ENCODE measurements around the gene PLA2G6.
"Not testable (repeated sequence)": the region's sequence is repeated elsewhere in the genome, so short reads cannot be mapped to it uniquely, and the experiment has no call there.

The PLA2G6 gene

GRCh38 chr22:38165922-38166593, 15.6 kb downstream of the PLA2G6 start:
- DNase-seq, result no peak

- no peak for DNase-seq
Measured at GRCh38 chr22:38164551-38164918, 17.1 kb downstream of the PLA2G6 start.

- no peak for DNase-seq
Measured at GRCh38 chr22:38163844-38164550, 17.6 kb downstream of the PLA2G6 start.

- no peak for DNase-seq
Measured at GRCh38 chr22:38162881-38163843, 18.5 kb downstream of the PLA2G6 start.

GRCh38 chr22:38155703-38156102, 25.9 kb downstream of the PLA2G6 start:
- DNase-seq, result no peak

- not testable (repeated sequence) for DNase-seq
Measured at GRCh38 chr22:38154563-38154915, 27.1 kb downstream of the PLA2G6 start.

DNA sequence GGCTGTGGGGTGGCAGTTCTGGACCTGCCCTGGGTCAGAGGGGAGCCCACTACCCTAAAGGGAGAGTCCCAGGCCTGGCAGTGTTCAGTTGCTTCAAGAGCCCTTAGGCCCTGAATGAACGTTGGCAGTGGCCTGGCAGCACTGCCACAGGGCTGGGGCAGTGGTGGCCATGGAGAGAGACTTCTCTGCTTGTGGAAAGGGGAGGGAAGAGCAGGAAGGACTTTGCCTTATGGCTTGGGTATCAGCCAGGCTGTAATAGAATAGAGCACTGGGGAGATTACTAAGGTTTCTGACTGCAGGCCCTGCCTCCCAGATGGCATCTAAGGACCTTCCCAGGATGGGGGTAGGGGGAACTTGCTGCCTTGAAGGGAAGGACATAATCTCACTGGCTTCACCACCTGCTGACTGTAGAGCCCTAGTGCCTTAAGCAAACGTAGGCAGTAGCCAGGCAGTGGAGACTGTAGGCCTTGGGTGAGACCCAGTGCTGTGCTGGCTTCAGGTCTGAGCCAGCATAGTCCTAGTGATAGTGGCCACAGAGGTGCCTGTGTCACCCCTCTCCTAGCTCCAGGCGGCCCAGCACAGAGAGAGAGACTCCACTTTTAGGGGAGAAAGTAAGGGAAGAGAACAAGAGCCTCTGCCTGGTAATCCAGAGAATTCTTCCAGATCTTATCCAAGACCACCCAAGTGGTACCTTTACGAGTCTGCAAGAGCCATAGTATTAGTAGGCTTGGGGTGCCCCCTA, 27.6 kb downstream of the PLA2G6 start:
- DNase-seq, result no peak

DNA sequence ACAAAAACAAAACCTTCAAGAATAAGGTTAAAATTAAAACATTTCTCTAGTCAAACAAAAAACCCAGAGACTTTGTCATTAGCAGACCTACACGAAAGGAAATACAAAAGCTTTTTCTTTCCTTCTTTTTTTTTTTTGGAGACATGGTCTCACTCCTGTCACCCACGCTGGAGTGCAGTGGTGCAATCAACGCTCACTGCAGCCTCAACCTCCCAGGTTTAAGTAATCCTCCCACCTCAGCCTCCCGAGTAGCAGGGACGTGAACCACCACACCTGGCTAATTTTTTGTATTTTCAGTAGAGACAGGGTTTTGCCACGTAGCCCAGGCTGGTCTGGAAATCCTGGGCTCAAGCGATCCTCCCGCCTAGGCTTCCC, 30.5 kb downstream of the PLA2G6 start:
- no peak for DNase-seq

GRCh38 chr22:38148245-38148644, 33.4 kb downstream of the PLA2G6 start:
- DNase-seq, result no peak

DNA sequence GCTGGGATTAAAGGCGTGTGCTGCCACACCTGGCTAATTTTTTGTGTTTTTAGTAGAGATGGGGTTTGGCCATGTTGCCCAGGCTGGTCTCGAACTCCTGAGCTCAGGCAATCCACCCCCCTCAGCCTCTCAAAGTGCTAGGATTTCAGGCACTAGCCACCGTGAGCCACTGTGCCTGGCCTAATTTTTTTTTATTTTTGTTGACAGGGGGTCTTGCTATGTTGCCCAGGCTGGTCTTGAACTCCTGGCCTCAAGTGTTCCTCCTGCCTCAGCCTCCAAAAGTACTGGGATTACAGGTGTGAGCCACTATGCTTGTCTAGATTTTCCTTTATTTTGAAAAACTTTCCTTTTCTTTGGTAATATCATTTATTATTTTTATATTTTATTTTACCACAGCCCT, 35.5 kb downstream of the PLA2G6 start:
- not testable (repeated sequence) for DNase-seq

DNA sequence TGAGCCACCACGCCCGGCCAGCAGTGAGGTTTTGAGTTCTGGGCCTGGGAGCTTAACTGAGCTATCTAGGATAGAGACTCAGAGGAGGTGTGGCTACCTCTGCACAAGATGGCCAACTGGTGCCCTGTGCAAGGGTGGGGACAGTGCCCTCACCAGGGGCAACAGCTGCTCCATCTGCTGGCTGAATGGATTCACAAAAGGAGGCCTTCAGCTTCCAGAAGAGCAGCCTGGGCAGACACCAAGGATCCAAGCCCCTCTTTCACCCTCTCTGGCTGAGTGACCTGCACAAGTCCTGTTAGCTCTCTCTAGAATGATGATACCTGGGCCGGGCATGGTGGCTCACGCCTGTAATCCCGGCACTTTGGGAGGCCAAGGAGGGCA, 37.6 kb downstream of the PLA2G6 start:
- no peak for DNase-seq

DNA sequence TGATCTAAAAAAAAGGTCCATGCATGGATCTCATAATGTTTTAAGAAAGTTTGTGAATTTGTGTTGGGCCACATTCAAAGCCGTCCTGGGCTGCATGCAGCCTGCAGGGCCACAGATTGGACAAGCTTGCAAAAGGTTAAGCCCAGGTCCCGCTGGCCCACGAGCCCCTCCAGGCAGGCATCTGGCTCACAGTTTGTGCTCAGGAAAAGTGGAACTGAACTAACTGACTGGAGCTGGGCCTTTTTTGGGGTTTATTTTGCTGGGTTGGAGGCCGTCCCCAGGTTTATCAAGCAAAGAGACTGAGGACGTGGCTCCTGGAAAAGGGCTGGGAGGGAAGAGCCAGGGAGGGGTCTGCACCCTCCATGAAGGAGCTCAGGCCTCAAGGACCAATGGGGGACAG, 39.0 kb downstream of the PLA2G6 start:
- DNase-seq, result no peak

- DNase-seq, result no peak
Measured at GRCh38 chr22:38141217-38141973, 40.2 kb downstream of the PLA2G6 start.

DNA sequence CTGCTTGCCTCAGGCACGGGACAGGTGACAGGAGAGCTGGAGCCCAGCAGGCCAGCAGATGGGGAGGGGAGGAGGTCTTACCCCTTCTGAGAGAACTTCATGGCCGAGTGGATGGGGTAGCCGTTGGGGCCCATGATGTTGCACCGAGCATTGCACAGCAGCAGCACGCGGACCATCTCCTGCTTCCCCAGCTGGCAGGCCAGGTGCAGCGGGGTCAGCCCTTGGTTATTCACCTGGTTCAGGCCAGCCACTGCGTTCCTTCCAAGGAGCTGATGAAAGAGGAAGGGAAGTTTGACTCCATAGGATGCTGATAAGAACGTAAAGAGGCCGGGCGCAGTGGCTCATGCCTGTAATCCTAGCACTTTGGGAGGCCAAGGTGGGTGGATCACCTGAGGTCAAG, 41.7 kb downstream of the PLA2G6 start:
- DNase-seq, result no peak

- no peak for DNase-seq
Measured at GRCh38 chr22:38138961-38139360, 42.7 kb downstream of the PLA2G6 start.

GRCh38 chr22:38137876-38138687, 43.5 kb downstream of the PLA2G6 start:
- no peak for DNase-seq

DNA sequence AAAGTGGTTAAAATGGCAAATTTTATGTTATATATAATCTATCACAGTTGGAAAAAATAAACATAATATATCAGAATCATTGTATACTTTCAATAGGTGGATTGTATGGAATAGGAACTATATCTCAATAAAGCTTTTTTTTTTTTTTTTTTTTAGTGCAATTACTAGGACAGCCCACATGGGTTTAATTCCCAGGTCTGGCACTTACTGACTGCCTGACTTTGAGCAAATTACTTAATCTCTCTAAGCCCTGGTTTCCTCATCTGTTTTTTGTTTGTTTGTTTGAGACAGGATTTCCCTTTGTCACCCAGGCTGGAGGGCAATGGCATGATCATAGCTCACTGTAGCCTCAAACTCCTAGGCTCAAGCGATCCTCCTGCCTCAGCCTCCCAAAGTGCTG, 45.0 kb downstream of the PLA2G6 start:
- no peak for DNase-seq

- no peak for DNase-seq
Measured at GRCh38 chr22:38135133-38135706, 46.4 kb downstream of the PLA2G6 start.

GRCh38 chr22:38133331-38133730, 48.3 kb downstream of the PLA2G6 start:
- no peak for DNase-seq

DNA sequence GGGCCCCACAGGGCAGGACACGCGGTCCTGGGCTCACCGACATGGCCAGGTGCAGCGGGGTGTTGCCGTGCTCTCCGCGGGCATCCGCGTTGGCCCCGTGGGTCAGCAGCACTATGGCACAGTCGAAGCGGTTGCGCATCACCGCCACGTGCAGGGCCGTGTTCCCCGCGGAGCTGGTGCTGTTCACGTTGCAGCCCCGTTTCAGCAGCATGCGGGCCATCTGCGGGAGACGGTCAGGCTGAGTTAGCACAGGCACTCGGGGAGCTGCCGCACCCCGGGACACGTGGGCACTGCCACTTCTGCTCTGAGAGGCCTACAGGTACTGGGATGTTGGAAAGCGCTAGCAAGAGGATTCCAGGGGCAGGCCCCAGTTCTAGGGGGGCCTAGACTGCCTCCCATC, 48.8 kb downstream of the PLA2G6 start:
- DNase-seq, result no peak

GRCh38 chr22:38132136-38132535, 49.5 kb downstream of the PLA2G6 start:
- DNase-seq, result no peak

Data from CD4-positive, alpha-beta T cell treated with Interleukin-4 for 1 hour (primary cell).